A673 (cell line): ENCODE results near the gene ZC3H15.

ENCODE experiments used
- CTCF ChIP-seq: fragments of 300-800, 200-600 bp; sonication (generic); conservative IDR thresholded peaks from 2 replicates; pipeline ENCODE4 v1.5.1; 2017; ENCODE audit warnings: low read depth, mild to moderate bottlenecking, antibody characterized with exemption, low read length, moderate library complexity, mixed read lengths
- EZH2 ChIP-seq: fragments of 200-600 bp; sonication (generic); IDR thresholded peaks from 2 replicates; pipeline ENCODE4 v1.6.1; 2017; ENCODE audit warnings: borderline replicate concordance, low read depth, mild to moderate bottlenecking, mixed read lengths, antibody characterized with exemption, low read length; ENCODE audit not compliant: poor library complexity, severe bottlenecking

DNA sequence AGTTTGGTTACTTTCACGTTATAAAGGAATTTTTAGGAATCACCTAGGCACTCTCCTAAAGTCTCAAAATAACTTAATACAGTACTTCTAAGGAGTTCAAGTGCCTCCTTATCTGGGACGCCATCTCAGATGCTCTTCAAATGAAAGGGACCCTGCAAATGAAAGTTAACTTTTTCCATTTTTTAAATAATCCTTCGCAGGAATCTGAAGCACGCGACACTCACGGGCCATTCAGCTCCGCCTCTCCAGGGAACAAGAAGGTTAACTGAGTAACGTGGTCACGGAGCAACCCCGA is 537 bp upstream of the ZC3H15 start:
- TF ChIP-seq CTCF, result no peak
- no peak for TF ChIP-seq EZH2
